Measurements from ENCODE around the gene VWA8.

DNA sequence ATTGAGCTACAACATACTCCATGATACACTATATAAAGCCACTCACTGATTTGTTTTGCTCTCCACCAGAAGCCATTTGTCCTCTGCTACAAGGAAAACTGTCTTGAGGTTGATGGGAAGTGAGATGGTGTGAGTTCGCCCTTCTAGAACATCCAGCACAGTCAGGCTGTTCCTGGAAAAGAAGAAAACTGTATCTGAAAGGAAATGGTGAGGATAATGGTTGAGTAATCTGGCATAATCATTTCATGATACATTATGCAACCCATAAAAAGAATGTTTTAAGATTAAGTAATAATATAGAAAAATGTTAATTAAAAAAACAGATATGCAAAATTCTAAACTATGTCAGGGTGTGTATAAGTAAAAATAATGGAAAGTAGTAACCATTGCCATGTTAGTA lies 269.6 kb downstream of the VWA8 start:
- TF ChIP-seq CTCF (optimal IDR thresholded peaks at IDR 0.05 in 1 of 3, IDR thresholded peaks at IDR 0.05 in 1 of 3, conservative IDR thresholded peaks at IDR 0.05 in 1 of 3; ENCODE audit: extremely low read depth in 1 of 3, insufficient read depth in 2 of 3, low read length in 3 of 3), result no peak
- TF ChIP-seq EZH2 (IDR thresholded peaks at IDR 0.05; ENCODE audit: low read length), result no peak
